Smooth muscle cell (in vitro differentiated cells): ENCODE measurements around the gene PLD6. TPM values are rescaled to one million over a fixed set of nuclear protein-coding genes. Genes with fewer than 3 reads are reported as not detected.

Source experiments
- DNase-seq: peaks from one replicate; lab custom pipeline; 2025; ENCODE audit not compliant: unreplicated experiment; lab: John Stamatoyannopoulos, UW
- H2AFZ ChIP-seq: fragments of 200-600 bp; sonication (generic); 2 replicates; pipeline ENCODE4 v1.6.0; 2016; ENCODE audit warnings: antibody characterized with exemption, low read depth, mild to moderate bottlenecking
- H3F3A ChIP-seq: fragments of 200-600 bp; sonication (generic); 2 replicates; pipeline ENCODE4 v1.6.0; 2017; ENCODE audit warnings: antibody characterized with exemption, low read depth
- H3K27ac ChIP-seq: fragments of 200-600 bp; sonication (generic); 2 replicates; pipeline ENCODE4 v1.5.1; 2016; ENCODE audit warnings: low read depth, mild to moderate bottlenecking
- H3K27me3 ChIP-seq: fragments of 200-600 bp; sonication (generic); 2 replicates; pipeline ENCODE4 v1.6.1; 2016; ENCODE audit warnings: low read depth, mild to moderate bottlenecking
- H3K36me3 ChIP-seq: fragments of 200-600 bp; sonication (generic); 2 replicates; pipeline ENCODE4 v1.5.1; 2016; ENCODE audit warnings: low read depth
- H3K4me1 ChIP-seq: fragments of 200-600 bp; sonication (generic); 2 replicates; pipeline ENCODE4 v1.5.1; 2016; ENCODE audit warnings: low read depth
- H3K4me2 ChIP-seq: fragments of 200-600 bp; sonication (generic); 2 replicates; pipeline ENCODE4 v1.6.0; 2016; ENCODE audit warnings: mild to moderate bottlenecking
- H3K4me3 ChIP-seq: fragments of 200-600 bp; sonication (generic); 2 replicates; pipeline ENCODE4 v1.5.1; 2016; ENCODE audit warnings: mild to moderate bottlenecking
- H3K79me2 ChIP-seq: fragments of 200-600 bp; sonication (generic); 2 replicates; pipeline ENCODE4 v1.6.0; 2016; ENCODE audit warnings: low read depth, mild to moderate bottlenecking
- H3K9ac ChIP-seq: fragments of 200-600 bp; sonication (generic); 2 replicates; pipeline ENCODE4 v1.6.0; 2016; ENCODE audit warnings: low read depth
- H3K9me3 ChIP-seq: fragments of 200-600 bp; sonication (generic); replicated peaks from 2 replicates; pipeline ENCODE4 v1.5.1; 2016; ENCODE audit warnings: low read depth
- H4K20me1 ChIP-seq: fragments of 200-600 bp; sonication (generic); 2 replicates; pipeline ENCODE4 v1.6.0; 2016; ENCODE audit warnings: low read depth
- CTCF ChIP-seq: fragments of 200-600 bp; sonication (generic); IDR thresholded peaks from 2 replicates; pipeline ENCODE4 v1.5.1; 2017; ENCODE audit warnings: borderline replicate concordance, mild to moderate bottlenecking, antibody characterized with exemption; ENCODE audit not compliant: insufficient read depth, poor library complexity, severe bottlenecking
- WGBS: methylation state at CpG from one replicate; pipeline ENCODE4 v1.1.7; 2016; ENCODE audit warnings: low lambda C conversion rate; 5-methylcytosine and 5-hydroxymethylcytosine counted together
- polyA plus RNA-seq: library from polyadenylated mRNA; unstranded; fragments of >200 nt; fragmentation: Nextera tagmentation; extraction: Ambion mirVana; gene quantifications from 2 replicates; pipeline ENCODE4 v1.2.1, GENCODE V29; 2016
- total RNA-seq: library from RNA; depleted of rRNA; stranded (reverse); fragments of >200 nt; gene quantifications from 2 replicates; pipeline ENCODE4 v1.2.3, GENCODE V29; 2014

Gene PLD6
- total and polyA plus RNA-seq, 2 experiments from 2014 or later, result 0.26 to 0.49 TPM

- Histone ChIP-seq H3K4me3 (no peak overlapping the region), H3K9ac (no peak overlapping the region), H3F3A (no peaks in the 10 kb centered on the region), H3K4me2 (no peak overlapping the region), H3K4me1 (no peaks in the 10 kb centered on the region), H3K36me3 (no peaks in the 10 kb centered on the region), H3K79me2 (no peaks in the 10 kb centered on the region), H4K20me1 (no peaks in the 10 kb centered on the region), H3K9me3 (no peaks in the 10 kb centered on the region), H3K27ac (no peak overlapping the region), H3K27me3 (no peaks in the 10 kb centered on the region), H2AFZ (no peak overlapping the region)
- no peak for DNase-seq
- WGBS, result 68% methylated on average over 8 of the region's 9 CpGs
- TF ChIP-seq CTCF, result no peak
These were observed 46.1 kb upstream of the PLD6 start for GRCh38 chr17:17252149-17252661.

- Histone ChIP-seq H3K36me3 (peaks cover 11% of the 10 kb centered on the region), H4K20me1 (no peaks in the 10 kb centered on the region), H3K27me3 (no peaks in the 10 kb centered on the region), H3K4me2 (no peak overlapping the region), H3K9ac (no peak overlapping the region), H2AFZ (no peak overlapping the region), H3K4me1 (no peaks in the 10 kb centered on the region), H3F3A (peaks cover 4% of the 10 kb centered on the region), H3K4me3 (no peak overlapping the region), H3K9me3 (no peaks in the 10 kb centered on the region), H3K27ac (no peak overlapping the region), H3K79me2 (no peaks in the 10 kb centered on the region)
- 92% methylated on average over 3 of the region's 3 CpGs for WGBS
- no peak for DNase-seq
- TF ChIP-seq CTCF, result no peak
These were observed 40.7 kb upstream of the PLD6 start for GRCh38 chr17:17246879-17247278.

GRCh38 chr17:17243163-17243562, 37.0 kb upstream of the PLD6 start:
- Histone ChIP-seq H3K27ac (no peak overlapping the region), H3K36me3 (peaks cover 11% of the 10 kb centered on the region), H3F3A (peaks cover 7% of the 10 kb centered on the region), H3K9me3 (no peaks in the 10 kb centered on the region), H2AFZ (no peak overlapping the region), H3K79me2 (no peaks in the 10 kb centered on the region), H3K4me1 (no peaks in the 10 kb centered on the region), H3K27me3 (no peaks in the 10 kb centered on the region), H3K9ac (no peak overlapping the region), H4K20me1 (no peaks in the 10 kb centered on the region), H3K4me2 (no peak overlapping the region), H3K4me3 (no peak overlapping the region)
- DNase-seq, result no peak
- no peak for TF ChIP-seq CTCF
- WGBS, result 92% methylated on average over 6 of the region's 6 CpGs

- peaks cover 11% of the 10 kb centered on the region for H3K36me3 ChIP-seq
- no peak overlapping the region for H2AFZ ChIP-seq
- no peaks in the 10 kb centered on the region for H3K27me3 ChIP-seq
- no peak overlapping the region for H3K9ac ChIP-seq
- no peaks in the 10 kb centered on the region for H3K79me2 ChIP-seq
- 98% methylated on average over 7 of the region's 7 CpGs for whole genome bisulfite sequencing
- H4K20me1 ChIP-seq, result no peaks in the 10 kb centered on the region
- peaks cover 7% of the 10 kb centered on the region for H3F3A ChIP-seq
- no peak overlapping the region for H3K4me2 ChIP-seq
- no peak for TF ChIP-seq CTCF
- no peaks in the 10 kb centered on the region for H3K9me3 ChIP-seq
- no peak for DNase-seq
- no peaks in the 10 kb centered on the region for H3K4me1 ChIP-seq
- H3K4me3 ChIP-seq, result no peak overlapping the region
- no peak overlapping the region for H3K27ac ChIP-seq
These were observed 36.1 kb upstream of the PLD6 start for GRCh38 chr17:17242246-17242645.
